ENCODE results near the gene EFNA2.
A peak's percentile ranks its signal among the peaks of the same experiment; 100 is the strongest.

The EFNA2 gene

GRCh38 chr19:1260749-1261537 lies 24.7 kb upstream of the EFNA2 start:
- peak; percentile 97 for DNase-seq

- no peak for DNase-seq
These were observed 24.2 kb upstream of the EFNA2 start for GRCh38 chr19:1261538-1261797.

- DNase-seq: no peak
These were observed 23.7 kb upstream of the EFNA2 start for GRCh38 chr19:1261798-1262622.

GRCh38 chr19:1262623-1263123 lies 23.0 kb upstream of the EFNA2 start:
- DNase-seq: peak; percentile 61

GRCh38 chr19:1263188-1263587 lies 22.5 kb upstream of the EFNA2 start:
- DNase-seq: no peak

GRCh38 chr19:1264801-1265614 lies 20.7 kb upstream of the EFNA2 start:
- DNase-seq: peak; percentile 95

- DNase-seq: peak; percentile 97
These were observed 20.0 kb upstream of the EFNA2 start for GRCh38 chr19:1265615-1266128.

GRCh38 chr19:1266129-1266915 lies 19.4 kb upstream of the EFNA2 start:
- peak; percentile 89 for DNase-seq

- DNase-seq: peak; percentile 58
These were observed 18.7 kb upstream of the EFNA2 start for GRCh38 chr19:1266916-1267476.

GRCh38 chr19:1267477-1268225 lies 18.0 kb upstream of the EFNA2 start:
- no peak for DNase-seq

- DNase-seq: no peak
These were observed 17.2 kb upstream of the EFNA2 start for GRCh38 chr19:1268226-1269064.

- peak; percentile 100 for DNase-seq
These were observed 16.6 kb upstream of the EFNA2 start, which contains the start of gene CIRBP for GRCh38 chr19:1269065-1269477. Gene CIRBP, plus strand, starts transcription at chr19:1269332. Its CDS starts 1,602 bp downstream, at chr19:1270934.

- peak; percentile 90 for DNase-seq
These were observed 16.0 kb upstream of the EFNA2 start for GRCh38 chr19:1269478-1270212.

- no peak for DNase-seq
These were observed 15.3 kb upstream of the EFNA2 start for GRCh38 chr19:1270213-1270853.

- DNase-seq: no peak
These were observed 14.7 kb upstream of the EFNA2 start for GRCh38 chr19:1270854-1271527.

GRCh38 chr19:1271528-1272422 lies 13.9 kb upstream of the EFNA2 start:
- no peak for DNase-seq
